Muscle layer of colon (tissue), 2 donors: Measurements from ENCODE around the gene BBS12.
A peak's percentile ranks its signal among the peaks of the same experiment; 100 is the strongest.

Experiments
- H3K27ac ChIP-seq: one replicate; pipeline ENCODE4 v1.7.0; 2013; ENCODE audit warnings: low read depth, mild to moderate bottlenecking, low read length, moderate library complexity
- H3K27me3 ChIP-seq, 2 donors: one replicate each; pipeline ENCODE4 v1.7.0; 2013; ENCODE audit warnings: low read length in 2 of 2, mild to moderate bottlenecking in 2 of 2; ENCODE audit not compliant: insufficient read depth in 2 of 2, control insufficient read depth in 1 of 2
- H3K36me3 ChIP-seq: one replicate; pipeline ENCODE4 v1.7.0; 2013; ENCODE audit warnings: mild to moderate bottlenecking, low read length; ENCODE audit not compliant: insufficient read depth
- H3K4me1 ChIP-seq: one replicate; pipeline ENCODE4 v1.7.0; 2013; ENCODE audit warnings: mild to moderate bottlenecking, low read length; ENCODE audit not compliant: insufficient read depth
- H3K4me3 ChIP-seq, 2 donors: one replicate each; pipeline ENCODE4 v1.7.0; 2013; ENCODE audit warnings: low read length in 2 of 2, low read depth in 1 of 2, mild to moderate bottlenecking in 1 of 2, moderate library complexity in 1 of 2
- H3K9ac ChIP-seq: one replicate; pipeline ENCODE4 v1.7.0; 2013; ENCODE audit warnings: low read length
- H3K9me3 ChIP-seq: one replicate; pipeline ENCODE4 v1.7.0; 2013; ENCODE audit warnings: mild to moderate bottlenecking, low read length
- donor health status: abdominal sarcoma.
- donor health status: Adenocarcinoma of cecum.

BBS12 gene

DNA sequence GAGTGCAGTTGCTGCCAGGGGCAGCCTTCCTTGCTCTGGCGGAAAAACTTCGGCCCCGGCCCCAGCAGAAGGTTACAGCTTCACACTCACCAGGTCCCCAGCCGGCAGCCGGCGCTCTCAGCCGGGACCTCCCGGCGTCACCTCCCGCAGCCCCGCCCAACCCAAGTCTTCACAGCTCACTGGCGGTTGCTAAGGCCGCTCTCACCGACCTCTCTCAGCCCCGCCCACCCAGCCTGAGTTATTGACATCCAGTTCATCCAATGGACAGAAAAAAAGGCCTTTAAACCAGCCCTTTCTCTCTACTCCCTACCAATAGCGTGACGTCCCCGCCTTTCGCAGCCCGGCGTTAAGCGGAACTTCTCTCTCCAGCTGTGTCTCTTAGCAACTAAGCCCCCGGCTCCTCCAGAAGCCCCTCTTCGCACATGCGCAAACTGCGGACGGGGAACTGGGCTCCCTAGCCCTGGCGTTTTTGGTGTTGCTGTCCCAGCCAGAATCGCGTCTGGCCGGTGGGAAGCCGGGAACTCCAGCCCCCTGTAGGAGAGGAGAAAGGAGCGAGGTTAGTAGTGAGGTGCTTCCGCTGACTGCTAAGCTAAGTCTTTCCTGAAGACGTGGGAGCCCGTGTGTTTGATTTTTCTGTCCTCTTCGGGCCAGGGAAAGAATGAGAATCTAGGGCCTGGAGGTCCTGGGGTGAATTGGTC lies at the start of gene BBS12:
BBS12 (plus strand) TSS at position 376 of the 698 bp plus-strand sequence. CDS start 9,189 bp downstream, outside the sequence.
- Histone ChIP-seq H3K9me3 (no peaks in the 10 kb centered on the region), H3K36me3 (peaks cover 4% of the 10 kb centered on the region), H3K27me3 (no peaks in the 10 kb centered on the region), H3K4me3 (peak within 1 kb of the TSS; percentile 81 to 88), H3K27ac (peak within 1 kb of the TSS; percentile 96), H3K4me1 (peaks cover 8% of the 10 kb centered on the region), H3K9ac (peak within 1 kb of the TSS; percentile 64)

DNA sequence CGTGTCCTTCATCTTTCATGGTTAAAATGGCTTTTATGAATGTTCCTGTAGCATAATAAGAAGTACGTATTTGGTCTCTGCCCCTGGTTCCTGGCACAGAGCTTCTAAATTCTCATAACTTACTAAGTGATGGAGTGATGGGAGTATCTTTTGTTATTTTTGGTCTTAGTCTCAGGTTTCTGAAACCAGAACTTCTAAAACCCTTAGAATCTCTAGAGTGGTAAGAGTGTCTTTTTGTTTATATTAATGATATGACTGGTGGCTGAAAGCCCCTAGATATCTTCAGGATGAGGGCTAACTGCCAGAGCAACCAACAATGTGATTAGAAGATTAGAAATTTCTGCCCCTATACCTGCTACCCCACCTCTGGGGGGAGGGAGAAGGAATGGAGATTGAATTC lies 45.8 kb upstream of the BBS12 start:
- H3K4me1 ChIP-seq = no peaks in the 10 kb centered on the region
- H3K36me3 ChIP-seq = no peaks in the 10 kb centered on the region
- no peak overlapping the region for H3K27ac ChIP-seq
- H3K4me3 ChIP-seq = no peak overlapping the region
- no peaks in the 10 kb centered on the region for H3K9me3 ChIP-seq
- H3K27me3 ChIP-seq = no peaks in the 10 kb centered on the region
- no peak overlapping the region for H3K9ac ChIP-seq

DNA sequence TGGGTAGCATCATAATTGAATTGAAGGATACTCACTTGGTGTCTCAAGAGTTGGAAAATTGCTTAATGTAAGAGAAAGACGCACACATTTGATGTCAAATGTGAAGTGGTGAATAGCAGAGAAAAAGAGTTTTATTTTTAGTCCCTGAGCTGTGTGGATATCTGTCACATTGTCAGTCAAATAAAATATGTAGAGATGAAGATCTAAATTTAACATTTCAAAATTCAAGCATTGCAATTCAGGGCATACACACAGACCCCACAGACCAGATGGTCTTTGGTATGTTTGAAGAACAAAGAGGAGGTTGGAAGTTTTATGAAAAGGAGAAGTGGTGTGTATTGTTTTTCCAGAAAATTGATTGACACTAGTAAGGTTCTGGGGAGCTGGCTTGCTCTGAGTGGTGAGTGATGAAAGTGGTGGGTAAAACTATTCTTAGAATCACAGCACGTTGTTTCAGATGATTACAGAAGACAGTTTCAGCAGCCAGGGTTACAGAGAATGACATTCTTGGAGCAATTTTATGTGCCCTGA lies 44.9 kb upstream of the BBS12 start:
- Histone ChIP-seq H3K27me3 (no peaks in the 10 kb centered on the region), H3K9ac (no peak overlapping the region), H3K27ac (no peak overlapping the region), H3K36me3 (no peaks in the 10 kb centered on the region), H3K4me3 (no peak overlapping the region), H3K9me3 (no peaks in the 10 kb centered on the region), H3K4me1 (no peaks in the 10 kb centered on the region)

DNA sequence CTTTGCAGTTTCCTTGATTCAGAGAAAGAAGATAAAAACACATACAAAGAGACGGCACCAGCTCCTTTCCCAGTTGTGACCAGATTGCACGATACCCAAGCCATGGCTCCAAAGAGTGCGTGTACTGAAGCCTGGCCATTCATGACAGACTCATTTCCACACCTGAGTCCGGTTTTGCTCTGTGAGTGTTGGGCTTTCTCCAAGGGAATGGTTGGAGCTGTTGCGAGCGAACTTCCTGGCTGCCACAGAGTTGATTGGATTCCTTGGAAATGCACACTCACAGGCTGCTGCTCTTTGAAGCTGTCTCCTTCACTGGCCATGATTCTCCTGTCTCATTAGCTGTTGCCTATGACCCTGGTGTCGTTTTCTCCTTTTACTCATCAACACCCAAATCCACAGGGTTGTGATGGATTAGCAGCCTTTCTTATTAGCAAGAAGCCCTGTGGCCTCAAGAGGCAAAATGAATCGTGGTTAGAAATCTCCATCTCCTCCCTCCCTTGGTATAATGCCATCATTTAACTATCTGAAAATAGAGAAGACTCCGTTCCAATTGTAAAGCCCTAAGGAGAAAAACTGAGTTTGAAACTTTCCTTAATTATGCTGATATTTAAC lies 43.9 kb upstream of the BBS12 start:
- Histone ChIP-seq H3K27me3 (no peaks in the 10 kb centered on the region), H3K9me3 (no peaks in the 10 kb centered on the region), H3K4me1 (no peaks in the 10 kb centered on the region), H3K4me3 (peak overlapping the region in 1 of 2 donors; percentile 12), H3K27ac (no peak overlapping the region), H3K36me3 (no peaks in the 10 kb centered on the region), H3K9ac (no peak overlapping the region)

DNA sequence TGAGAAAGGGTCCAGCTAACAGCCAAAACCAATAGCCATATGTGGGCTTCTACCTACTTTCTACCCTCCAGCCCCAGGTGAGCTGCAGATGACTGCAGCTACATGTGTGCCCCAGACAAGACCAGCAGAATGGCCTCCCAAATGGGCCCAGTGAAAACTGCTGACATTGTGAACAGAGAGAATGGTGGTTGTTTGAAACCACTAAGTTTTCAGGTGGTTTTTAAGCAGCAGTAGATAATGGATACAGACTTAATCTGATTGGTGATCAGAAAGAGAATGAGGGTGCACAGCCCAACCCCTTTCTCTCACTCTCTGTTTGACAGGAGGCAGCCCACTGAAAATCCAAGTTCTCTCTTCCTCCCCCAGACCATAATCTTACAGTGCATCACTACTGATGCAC lies 42.5 kb upstream of the BBS12 start:
- H3K4me3 ChIP-seq = no peak overlapping the region
- H3K36me3 ChIP-seq = no peaks in the 10 kb centered on the region
- no peaks in the 10 kb centered on the region for H3K9me3 ChIP-seq

DNA sequence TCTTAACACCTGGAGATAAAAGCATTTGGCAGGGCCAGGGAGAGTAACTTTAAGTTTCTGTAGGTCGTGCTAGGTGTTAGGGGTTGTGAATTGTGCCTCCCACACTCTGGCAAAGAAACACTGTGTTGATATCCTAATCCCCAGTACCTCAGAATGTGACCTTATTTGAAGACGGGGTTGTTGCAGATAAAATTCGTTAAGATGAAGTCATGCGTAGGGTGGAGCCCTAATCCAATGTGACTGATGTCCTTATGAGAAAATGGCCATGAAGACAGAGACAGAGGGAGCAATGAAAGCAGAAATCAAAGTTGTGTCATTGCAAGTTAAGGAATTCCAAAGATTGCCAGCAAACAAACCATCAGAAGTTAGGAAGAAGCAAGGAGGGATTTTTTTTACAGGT lies 40.5 kb upstream of the BBS12 start:
- Histone ChIP-seq H3K36me3 (no peaks in the 10 kb centered on the region), H3K4me1 (no peaks in the 10 kb centered on the region), H3K9ac (no peak overlapping the region), H3K4me3 (no peak overlapping the region), H3K27me3 (no peaks in the 10 kb centered on the region), H3K27ac (no peak overlapping the region), H3K9me3 (no peaks in the 10 kb centered on the region)

More for the DNA sequence above, 42.5 kb upstream of the BBS12 start:
- no peak overlapping the region for H3K9ac ChIP-seq
- no peaks in the 10 kb centered on the region for H3K27me3 ChIP-seq
- H3K4me1 ChIP-seq = no peaks in the 10 kb centered on the region
- no peak overlapping the region for H3K27ac ChIP-seq

DNA sequence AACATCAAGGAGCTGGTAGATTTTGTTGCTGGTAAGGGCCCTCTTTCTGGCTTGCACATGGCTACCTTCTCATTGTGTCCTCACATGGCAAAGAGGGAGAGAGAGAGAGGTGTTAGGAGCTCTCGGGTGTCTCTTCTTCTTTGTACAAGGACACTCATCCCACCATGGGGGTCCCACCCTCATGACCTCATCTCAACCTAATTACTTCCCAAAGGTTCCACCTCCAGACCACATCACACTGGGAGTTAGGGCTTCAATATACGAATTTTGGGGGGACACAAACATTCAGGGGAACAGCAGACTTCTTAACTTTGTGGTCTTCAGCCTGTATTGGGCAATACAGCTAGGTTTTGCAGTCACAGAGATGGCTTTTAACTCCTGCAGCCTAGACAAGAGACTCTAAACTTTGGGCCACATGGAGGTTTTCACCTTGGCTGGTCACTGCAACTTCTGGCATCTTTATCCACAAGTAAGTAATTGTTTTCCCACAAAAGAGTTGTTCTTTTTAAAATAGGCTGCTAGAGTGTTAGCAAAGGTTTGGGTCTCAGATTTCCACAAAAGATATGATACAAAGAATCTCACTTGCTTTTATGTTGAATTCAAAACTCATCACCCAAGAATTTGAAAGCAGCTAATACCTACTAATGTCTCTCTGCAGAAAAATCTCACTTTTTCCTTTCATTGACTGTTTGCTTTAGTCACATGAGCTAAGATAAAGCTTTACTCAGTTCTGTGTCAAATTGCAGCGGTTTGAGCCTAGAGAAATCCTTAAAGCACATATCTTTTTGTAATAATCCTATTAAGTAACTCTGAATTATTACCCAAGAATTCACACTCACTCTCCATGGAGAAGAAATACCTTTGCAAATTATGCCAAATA lies 39.6 kb upstream of the BBS12 start:
- Histone ChIP-seq H3K27me3 (no peaks in the 10 kb centered on the region), H3K27ac (no peak overlapping the region), H3K36me3 (no peaks in the 10 kb centered on the region), H3K9me3 (no peaks in the 10 kb centered on the region), H3K4me3 (no peak overlapping the region), H3K4me1 (no peaks in the 10 kb centered on the region), H3K9ac (no peak overlapping the region)

DNA sequence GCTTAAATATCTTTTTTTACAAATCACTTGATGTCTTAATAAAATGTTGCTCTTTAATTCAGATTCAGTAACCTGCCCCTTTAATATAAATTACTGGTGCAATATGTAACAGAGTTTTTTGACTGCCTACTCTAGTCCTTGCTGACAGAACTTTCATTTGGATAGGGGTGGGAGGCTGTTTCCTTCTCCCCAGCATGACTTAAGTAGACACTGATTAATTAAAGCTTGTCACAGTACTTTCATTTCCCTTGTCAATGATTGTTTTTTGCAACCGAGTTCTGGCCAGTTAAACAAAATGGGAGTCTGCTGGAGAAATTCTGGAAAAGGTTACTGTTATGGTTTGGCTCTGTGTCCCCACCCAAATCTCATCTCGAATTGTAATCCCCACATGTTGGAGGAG lies 37.3 kb upstream of the BBS12 start:
- Histone ChIP-seq H3K4me3 (no peak overlapping the region), H3K4me1 (no peaks in the 10 kb centered on the region), H3K36me3 (no peaks in the 10 kb centered on the region), H3K9ac (no peak overlapping the region), H3K9me3 (no peaks in the 10 kb centered on the region), H3K27me3 (no peaks in the 10 kb centered on the region), H3K27ac (no peak overlapping the region)

DNA sequence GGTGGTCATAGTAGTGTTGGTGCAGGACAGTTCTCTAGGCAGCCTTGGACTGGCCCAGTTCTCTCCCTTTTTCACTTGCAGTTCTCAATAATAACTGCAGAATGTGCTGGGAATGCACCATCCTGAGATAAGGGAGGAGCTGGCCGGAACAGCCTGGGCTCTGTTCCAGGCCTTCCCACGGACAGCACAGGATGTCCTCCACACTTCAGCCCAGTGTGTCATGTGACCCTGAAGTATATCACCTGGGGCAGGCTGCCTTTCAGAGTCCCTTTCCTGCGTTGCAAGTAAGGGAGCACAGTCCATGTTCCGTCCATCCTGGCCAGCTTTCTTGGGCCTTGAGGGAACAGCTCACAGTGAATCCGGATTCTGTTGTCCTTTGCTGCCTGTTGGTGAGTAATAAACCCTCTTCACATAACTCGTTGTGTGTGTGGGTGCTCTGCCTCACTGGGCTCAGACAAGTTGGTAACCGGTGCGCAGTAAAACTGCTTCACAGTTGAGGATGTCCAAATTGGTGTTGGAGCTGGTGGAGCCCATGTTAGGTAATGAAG lies 32.3 kb upstream of the BBS12 start:
- Histone ChIP-seq H3K9me3 (no peaks in the 10 kb centered on the region), H3K4me1 (no peaks in the 10 kb centered on the region), H3K27me3 (no peaks in the 10 kb centered on the region), H3K4me3 (no peak overlapping the region), H3K36me3 (no peaks in the 10 kb centered on the region), H3K27ac (no peak overlapping the region), H3K9ac (no peak overlapping the region)

DNA sequence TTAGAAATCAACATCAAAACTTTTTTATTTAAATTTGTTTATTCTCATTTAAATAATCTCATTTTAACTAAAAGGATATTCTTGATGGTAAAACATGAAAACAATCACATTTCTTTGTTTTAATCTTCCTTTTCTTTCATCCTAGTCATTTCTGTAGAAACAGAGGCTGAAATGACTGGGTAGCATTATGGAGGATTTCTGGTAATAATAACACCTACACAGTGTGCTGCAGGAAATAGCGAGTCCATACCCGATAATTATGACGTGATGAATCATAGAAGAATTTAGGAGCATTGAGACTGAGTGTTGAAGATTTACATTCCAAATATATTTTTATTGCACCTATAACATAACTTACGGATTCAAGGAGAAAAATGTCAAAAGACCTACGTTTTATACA lies 31.4 kb upstream of the BBS12 start:
- H3K36me3 ChIP-seq = no peaks in the 10 kb centered on the region
- H3K9me3 ChIP-seq = no peaks in the 10 kb centered on the region
- no peak overlapping the region for H3K9ac ChIP-seq
- H3K4me3 ChIP-seq = no peak overlapping the region
- no peaks in the 10 kb centered on the region for H3K27me3 ChIP-seq
- no peaks in the 10 kb centered on the region for H3K4me1 ChIP-seq
- no peak overlapping the region for H3K27ac ChIP-seq

DNA sequence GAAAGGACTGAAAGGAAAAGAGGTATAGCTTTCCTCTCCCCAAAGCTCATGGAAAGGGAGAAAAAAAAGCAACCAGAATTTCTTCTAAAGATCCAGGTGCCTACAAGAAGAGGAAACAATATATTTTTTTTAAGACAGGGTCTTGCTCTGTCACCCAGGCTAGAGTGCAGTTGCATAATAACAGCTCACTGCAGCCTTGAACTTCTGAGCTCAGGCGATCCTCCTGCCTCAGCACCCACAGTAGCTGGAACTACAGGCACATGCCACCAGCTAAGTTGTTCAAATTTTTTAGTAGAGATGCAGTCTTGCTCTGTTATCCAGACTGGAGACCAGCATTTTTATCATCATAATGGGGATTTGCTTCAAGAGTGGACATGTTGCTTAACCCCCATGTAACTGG lies 30.5 kb upstream of the BBS12 start:
- H3K27ac ChIP-seq = no peak overlapping the region
- no peak overlapping the region for H3K4me3 ChIP-seq
- no peaks in the 10 kb centered on the region for H3K27me3 ChIP-seq
- no peaks in the 10 kb centered on the region for H3K4me1 ChIP-seq
- no peaks in the 10 kb centered on the region for H3K36me3 ChIP-seq
- H3K9ac ChIP-seq = no peak overlapping the region
- no peaks in the 10 kb centered on the region for H3K9me3 ChIP-seq
